ENCODE data around the gene MYH3. TPM values are rescaled to one million over a fixed set of nuclear protein-coding genes. Genes with fewer than 3 reads are reported as not detected.

Gene MYH3
- 0.54 TPM in 1 of 2 replicates, not detected in the other for total RNA-seq

GRCh38 chr17:10657148-10657547, at the start of gene MYH3:
TSS of gene MYH3 (minus strand) at chr17:10657309. CDS start at chr17:10655064, 2,245 bp downstream.

GRCh38 chr17:10697092-10698081, 40.3 kb upstream of the MYH3 start, which contains the start of the genes ADPRM and SCO1:
TSS of gene ADPRM (plus strand) at chr17:10697594. CDS start at chr17:10704927, 7,333 bp downstream.
TSS of gene SCO1 (minus strand) at chr17:10697533. CDS start at chr17:10697507, 26 bp downstream.

Other genes with a start within 250 kb of the MYH3 start
- not detected in 2 replicates for gene MYH8, start 235.4 kb downstream of the MYH3 start, total RNA-seq
- not detected in 2 replicates for gene MYH4, start 187.8 kb downstream of the MYH3 start, total RNA-seq
- not detected in 2 replicates for gene MYH1, start 138.8 kb downstream of the MYH3 start, total RNA-seq
- gene MYH2, start 107.7 kb downstream of the MYH3 start, total RNA-seq: not detected in 2 replicates
- 25.3 and 26.7 TPM in 2 replicates for gene SCO1, start 40.2 kb upstream of the MYH3 start, total RNA-seq
- gene ADPRM, start 40.3 kb upstream of the MYH3 start, total RNA-seq: 4.5 and 9.9 TPM in 2 replicates
- 2.3 and 6.0 TPM in 2 replicates for gene TMEM220, start 72.7 kb upstream of the MYH3 start, total RNA-seq
- not detected in 2 replicates for gene TMEM238L, start 146.8 kb upstream of the MYH3 start, total RNA-seq
- not detected in 2 replicates for gene PIRT, start 180.8 kb upstream of the MYH3 start, total RNA-seq

All from cardiac atrium fibroblast (primary cell).